DOHH2 (cell line): ENCODE results near the gene UPK1A.

ENCODE experiments used
- H3F3A ChIP-seq: fragments of 200-600 bp; sonication (generic), shearing (Covaris generic); 2 replicates; pipeline ENCODE4 v1.6.0; 2016; ENCODE audit warnings: antibody characterized with exemption, mild to moderate bottlenecking; ENCODE audit not compliant: control insufficient read depth, insufficient read depth
- H3K27ac ChIP-seq: fragments of 200-600 bp; sonication (generic); 2 replicates; pipeline ENCODE4 v1.5.1; 2014; ENCODE audit warnings: low read depth, mild to moderate bottlenecking, low read length, moderate library complexity
- H3K27me3 ChIP-seq: fragments of 200-600 bp; sonication (generic); 2 replicates; pipeline ENCODE4 v1.6.1; 2014; ENCODE audit warnings: mild to moderate bottlenecking, low read length, mixed read lengths; ENCODE audit not compliant: control insufficient read depth
- H3K36me3 ChIP-seq: fragments of 200-600 bp; sonication (generic); 2 replicates; pipeline ENCODE4 v1.6.1; 2014; ENCODE audit warnings: mild to moderate bottlenecking, low read length, moderate library complexity, mixed read lengths; ENCODE audit not compliant: control insufficient read depth
- H3K4me1 ChIP-seq: fragments of 200-600 bp; sonication (generic); 2 replicates; pipeline ENCODE4 v1.6.1; 2014; ENCODE audit warnings: mild to moderate bottlenecking, low read length, mixed read lengths; ENCODE audit not compliant: control insufficient read depth
- H3K4me2 ChIP-seq: fragments of 200-600 bp; sonication (generic); 2 replicates; pipeline ENCODE4 v1.6.0; 2014; ENCODE audit warnings: mild to moderate bottlenecking, low read length, moderate library complexity
- H3K4me3 ChIP-seq: fragments of 200-600 bp; sonication (generic); 2 replicates; pipeline ENCODE4 v1.5.1; 2014; ENCODE audit warnings: mild to moderate bottlenecking, low read length, mixed read lengths
- H3K79me2 ChIP-seq: fragments of 200-600 bp; sonication (generic); 2 replicates; pipeline ENCODE4 v1.6.1; 2014; ENCODE audit warnings: mild to moderate bottlenecking, low read length, mixed read lengths; ENCODE audit not compliant: control insufficient read depth
- H3K9me2 ChIP-seq: fragments of 200-600 bp; sonication (generic); replicated peaks from 2 replicates; pipeline ENCODE4 v1.6.1; 2014; ENCODE audit warnings: mild to moderate bottlenecking, low read length, mixed read lengths; ENCODE audit not compliant: control insufficient read depth
- H3K9me3 ChIP-seq: fragments of 200-600 bp; sonication (generic); 2 replicates; pipeline ENCODE4 v1.6.1; 2014; ENCODE audit warnings: antibody characterized with exemption, low read length, mixed read lengths; ENCODE audit not compliant: control insufficient read depth, insufficient read depth
- H4K20me1 ChIP-seq: fragments of 200-600 bp; sonication (generic); 2 replicates; pipeline ENCODE4 v1.6.0; 2014; ENCODE audit warnings: low read depth, mild to moderate bottlenecking, antibody characterized with exemption, low read length, moderate library complexity; ENCODE audit not compliant: control insufficient read depth, insufficient read depth
- EZH2phosphoT487 ChIP-seq: fragments of 200-600 bp; sonication (generic); IDR thresholded peaks from 2 replicates; pipeline ENCODE4 v1.6.1; 2017; ENCODE audit warnings: borderline replicate concordance, mild to moderate bottlenecking, antibody characterized with exemption, low read length, moderate library complexity, mixed read lengths
- TF ChIP-seq, protein P1 (sequence below): fragments of 200-600 bp; sonication (generic); IDR thresholded peaks from one replicate; pipeline ENCODE4 v1.5.1; 2014; ENCODE audit warnings: antibody characterized with exemption, mild to moderate bottlenecking, low read depth, low read length; ENCODE audit not compliant: poor library complexity, severe bottlenecking

The UPK1A gene

DNA sequence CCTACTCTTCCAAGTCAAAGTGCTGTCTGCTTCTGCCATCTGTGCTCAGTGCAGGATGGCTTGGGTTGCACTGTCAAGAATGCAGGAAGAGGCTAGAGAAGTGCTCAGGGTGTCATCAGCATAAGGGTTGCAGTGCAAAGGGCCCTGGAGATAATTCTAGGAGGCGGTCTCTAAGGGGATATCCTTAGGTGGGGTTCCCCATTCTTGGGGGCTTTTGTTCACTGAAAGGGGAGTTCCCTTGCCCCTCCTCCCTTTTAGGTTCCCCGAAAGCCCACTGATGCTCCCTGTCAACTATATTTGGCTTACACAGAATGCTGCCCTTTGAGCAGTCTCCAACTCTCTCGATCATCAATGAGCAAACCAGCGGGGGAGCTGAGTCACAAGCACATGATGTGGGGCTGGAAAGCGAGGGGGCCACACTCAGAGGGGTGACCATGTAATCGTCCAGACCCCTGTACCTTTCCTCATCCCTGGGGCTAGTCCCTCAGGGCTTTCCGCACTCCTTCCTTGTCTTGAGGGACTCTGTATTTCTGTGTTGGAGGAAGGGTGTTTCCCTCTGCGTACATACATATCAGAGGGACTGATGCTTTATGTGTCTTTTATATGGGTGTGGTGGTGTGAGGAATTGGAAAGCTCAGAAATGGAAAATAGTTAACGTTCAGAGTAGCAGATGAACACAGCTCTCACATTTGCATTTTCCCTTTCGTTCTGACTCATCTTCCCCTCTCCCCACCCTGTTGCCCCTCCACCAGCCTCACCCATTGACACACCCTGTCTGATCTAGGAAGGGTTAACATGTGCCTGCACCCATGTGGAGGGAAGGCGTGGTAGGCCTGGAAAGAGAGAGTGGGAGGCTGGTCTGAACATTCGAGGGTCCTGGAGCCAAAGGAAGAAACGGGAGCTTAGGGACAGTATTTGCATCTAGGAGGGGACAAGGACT, 44.7 kb downstream of the UPK1A start:
- Histone ChIP-seq H3K9me2 (no peaks in the 10 kb centered on the region), H3K4me1 (peaks cover 30% of the 10 kb centered on the region), H4K20me1 (no peaks in the 10 kb centered on the region), H3F3A (no peaks in the 10 kb centered on the region), H3K36me3 (no peaks in the 10 kb centered on the region), H3K79me2 (peaks cover 3% of the 10 kb centered on the region; the same call in 1 of the 2 replicates), H3K9me3 (no peaks in the 10 kb centered on the region), H3K27ac (no peak overlapping the region), H3K27me3 (peaks cover 23% of the 10 kb centered on the region), H3K4me3 (no peak overlapping the region), H3K4me2 (no peak overlapping the region)
- TF ChIP-seq, protein P1, sequence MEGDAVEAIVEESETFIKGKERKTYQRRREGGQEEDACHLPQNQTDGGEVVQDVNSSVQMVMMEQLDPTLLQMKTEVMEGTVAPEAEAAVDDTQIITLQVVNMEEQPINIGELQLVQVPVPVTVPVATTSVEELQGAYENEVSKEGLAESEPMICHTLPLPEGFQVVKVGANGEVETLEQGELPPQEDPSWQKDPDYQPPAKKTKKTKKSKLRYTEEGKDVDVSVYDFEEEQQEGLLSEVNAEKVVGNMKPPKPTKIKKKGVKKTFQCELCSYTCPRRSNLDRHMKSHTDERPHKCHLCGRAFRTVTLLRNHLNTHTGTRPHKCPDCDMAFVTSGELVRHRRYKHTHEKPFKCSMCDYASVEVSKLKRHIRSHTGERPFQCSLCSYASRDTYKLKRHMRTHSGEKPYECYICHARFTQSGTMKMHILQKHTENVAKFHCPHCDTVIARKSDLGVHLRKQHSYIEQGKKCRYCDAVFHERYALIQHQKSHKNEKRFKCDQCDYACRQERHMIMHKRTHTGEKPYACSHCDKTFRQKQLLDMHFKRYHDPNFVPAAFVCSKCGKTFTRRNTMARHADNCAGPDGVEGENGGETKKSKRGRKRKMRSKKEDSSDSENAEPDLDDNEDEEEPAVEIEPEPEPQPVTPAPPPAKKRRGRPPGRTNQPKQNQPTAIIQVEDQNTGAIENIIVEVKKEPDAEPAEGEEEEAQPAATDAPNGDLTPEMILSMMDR, result no peak
- no peak for TF ChIP-seq EZH2phosphoT487

DNA sequence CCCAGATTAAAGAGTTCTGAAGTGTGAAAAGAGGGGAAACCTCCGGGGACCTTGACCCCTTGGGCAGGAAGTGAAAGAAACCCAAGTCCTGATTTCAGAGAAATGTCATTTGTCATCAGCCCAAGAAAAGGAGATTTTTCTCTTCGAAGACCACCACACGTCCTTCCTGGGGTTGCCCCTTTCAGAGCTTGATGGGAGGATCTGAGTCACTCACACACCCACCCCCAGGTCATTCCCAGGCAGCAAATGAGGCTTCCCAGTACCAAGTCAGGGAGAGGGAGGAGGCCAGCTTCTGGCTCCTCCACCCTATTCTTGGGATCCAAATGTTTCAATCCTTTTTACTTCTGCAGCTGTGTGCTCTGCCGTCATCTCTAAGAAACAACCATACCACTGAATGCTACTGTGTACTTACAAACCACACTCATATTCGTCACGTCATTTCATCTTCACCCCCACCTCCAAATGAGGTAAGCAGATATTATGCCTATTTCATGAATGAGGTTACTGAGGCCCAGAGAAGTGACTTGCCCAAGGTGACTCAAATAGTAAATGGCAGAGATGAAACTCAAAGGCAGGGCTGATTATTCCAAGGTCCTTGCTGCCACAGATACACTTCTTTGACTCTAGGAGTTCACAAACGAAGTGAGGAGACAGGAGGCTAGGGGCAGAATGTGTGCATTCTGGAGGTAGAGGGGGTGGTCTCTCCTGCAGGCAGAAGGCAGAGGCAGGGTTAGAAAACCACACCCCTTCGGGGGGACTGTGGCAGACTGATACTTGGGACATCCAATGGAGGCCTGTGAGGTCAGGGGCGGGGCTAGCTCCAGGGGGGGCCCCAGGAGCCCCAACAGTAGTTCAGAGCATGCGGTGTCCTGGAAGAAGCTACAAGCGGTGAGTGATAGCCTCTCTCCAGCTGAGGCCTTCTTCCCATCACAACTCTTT, 46.5 kb downstream of the UPK1A start:
- Histone ChIP-seq H4K20me1 (no peaks in the 10 kb centered on the region), H3K9me2 (no peaks in the 10 kb centered on the region), H3K4me2 (no peak overlapping the region), H3K27me3 (peaks cover 23% of the 10 kb centered on the region), H3K9me3 (no peaks in the 10 kb centered on the region), H3K36me3 (no peaks in the 10 kb centered on the region), H3F3A (no peaks in the 10 kb centered on the region), H3K27ac (no peak overlapping the region), H3K4me3 (no peak overlapping the region), H3K79me2 (peaks cover 4% of the 10 kb centered on the region), H3K4me1 (peaks cover 35% of the 10 kb centered on the region)
- TF ChIP-seq, protein P1, result no peak
- no peak for TF ChIP-seq EZH2phosphoT487

DNA sequence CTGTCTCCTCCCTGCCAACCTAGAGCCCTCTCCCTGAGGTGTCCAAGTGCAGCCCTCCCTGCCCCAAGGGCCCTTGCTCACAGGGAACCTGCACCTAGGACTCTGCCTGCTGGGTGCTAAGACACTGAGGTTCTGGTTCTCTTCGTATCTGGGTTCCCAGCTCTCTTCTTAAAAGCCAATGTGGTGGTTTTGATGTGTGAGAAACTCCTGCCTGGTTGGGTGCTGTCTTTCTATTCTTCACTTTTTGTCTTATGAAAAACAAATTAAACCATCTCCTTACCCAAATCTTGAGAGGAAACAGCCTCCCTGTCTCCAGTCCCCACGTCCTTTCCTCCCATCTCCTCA, 47.2 kb downstream of the UPK1A start:
- H3K4me2 ChIP-seq, result no peak overlapping the region
- peaks cover 18% of the 10 kb centered on the region for H3K27me3 ChIP-seq
- no peaks in the 10 kb centered on the region for H3K9me2 ChIP-seq
- H3K79me2 ChIP-seq, result peaks cover 9% of the 10 kb centered on the region
- peaks cover 35% of the 10 kb centered on the region for H3K4me1 ChIP-seq
- no peaks in the 10 kb centered on the region for H3K36me3 ChIP-seq
- H3K9me3 ChIP-seq, result no peaks in the 10 kb centered on the region
- H3K27ac ChIP-seq, result no peak overlapping the region
- peaks cover under 1% of the 10 kb centered on the region; the same call in 1 of the 2 replicates for H4K20me1 ChIP-seq
- no peak overlapping the region for H3K4me3 ChIP-seq
- no peak for TF ChIP-seq EZH2phosphoT487
- TF ChIP-seq, protein P1, result no peak
- no peaks in the 10 kb centered on the region for H3F3A ChIP-seq
